Endothelial cell of umbilical vein (primary cell): ENCODE measurements around the gene TMEM158. TPM values are rescaled to one million over a fixed set of nuclear protein-coding genes. Genes with fewer than 3 reads are reported as not detected.

ENCODE experiments used
- BruUV-seq: library from RNA; stranded (reverse); fragments of 400-500 nt; replicated peaks from 2 replicates; lab custom pipeline; 2021; lab: Mats Ljungman, UMichigan
- CTCF ChIA-PET: fragments of 300-600, 350-600 bp; sonication (Branson Sonifier 250); formaldehyde crosslinking; loops from one replicate; lab custom pipeline; 2021; ENCODE audit warnings: antibody characterized with exemption, inconsistent platforms; lab: Charles Lee
- POLR2A ChIA-PET: fragments of 300-600, 350-600 bp; sonication (Branson Sonifier 250); formaldehyde crosslinking; loops from one replicate; lab custom pipeline; 2021; ENCODE audit warnings: antibody characterized with exemption, inconsistent platforms; lab: Charles Lee
- DNase-seq: peaks from one replicate; pipeline ENCODE4 v3.0.0-alpha.2; 2011; ENCODE audit warnings: low read depth, low spot score
- FAIRE-seq: peaks from 2 replicates; lab custom pipeline; 2011; peaks lifted over from hg19 to GRCh38; lab: Jason Lieb, UNC
- H2AFZ ChIP-seq: 2 replicates; pipeline ENCODE4 v1.6.0; 2012; ENCODE audit warnings: low read depth, low read length, control low read depth, inconsistent platforms
- H3K27ac ChIP-seq: 2 replicates; pipeline ENCODE4 v1.5.1; 2011; ENCODE audit warnings: low read depth, mild to moderate bottlenecking, control low read depth, low read length, moderate library complexity; ENCODE audit not compliant: insufficient read depth
- H3K27me3 ChIP-seq, 2 experiments: 2 replicates each; pipeline versions ENCODE4 v1.6.0 to v1.6.1; 2011; ENCODE audit warnings: low read length in 2 of 2, mixed read lengths in 1 of 2; ENCODE audit not compliant: control insufficient read depth in 2 of 2, insufficient read depth in 2 of 2
- H3K36me3 ChIP-seq, 2 experiments: 2 replicates in 1 of 2; 3 replicates in 1 of 2; pipeline ENCODE4 v1.5.1; 2011; ENCODE audit warnings: low read length in 2 of 2, mild to moderate bottlenecking in 1 of 2, moderate library complexity in 1 of 2; ENCODE audit not compliant: control insufficient read depth in 2 of 2, insufficient read depth in 2 of 2; ENCODE audit errors: extremely low read depth in 1 of 2
- H3K4me1 ChIP-seq: 3 replicates; pipeline ENCODE4 v1.5.1; 2011; ENCODE audit warnings: mild to moderate bottlenecking, low read length; ENCODE audit not compliant: control insufficient read depth, insufficient read depth; ENCODE audit errors: extremely low read depth
- H3K4me2 ChIP-seq: 2 replicates; pipeline ENCODE4 v1.6.1; 2011; ENCODE audit warnings: low read length, control low read depth, mixed read lengths; ENCODE audit not compliant: insufficient read depth
- H3K4me3 ChIP-seq, 3 experiments: fragments of 200-600 bp in 1 of 3; sonication (generic), shearing (Covaris generic) in 1 of 3; replicated peaks in 1 of 3; 2 replicates each; pipeline ENCODE4 v1.5.1; 2011 to 2016; ENCODE audit warnings: control low read depth in 3 of 3, low read length in 3 of 3, mild to moderate bottlenecking in 2 of 3, inconsistent platforms in 1 of 3, low read depth in 1 of 3, moderate library complexity in 1 of 3; ENCODE audit not compliant: insufficient read depth in 1 of 3
- H3K79me2 ChIP-seq: 2 replicates; pipeline ENCODE4 v1.6.0; 2012; ENCODE audit warnings: low read length, inconsistent platforms; ENCODE audit not compliant: control insufficient read depth, insufficient read depth
- H3K9ac ChIP-seq: replicated peaks from 2 replicates; pipeline ENCODE3; 2011; ENCODE audit warnings: low read length, control low read depth; ENCODE audit not compliant: insufficient read depth; ENCODE audit errors: extremely low read depth
- H3K9me1 ChIP-seq: replicated peaks from 3 replicates; pipeline ENCODE4 v1.6.0; 2011; ENCODE audit warnings: mild to moderate bottlenecking, low read length; ENCODE audit not compliant: control insufficient read depth, insufficient read depth; ENCODE audit errors: extremely low read depth
- H3K9me3 ChIP-seq: replicated peaks from 2 replicates; pipeline ENCODE4 v1.5.1; 2012; ENCODE audit warnings: low read length, inconsistent platforms; ENCODE audit not compliant: control insufficient read depth, insufficient read depth
- H4K20me1 ChIP-seq: replicated peaks from 2 replicates; pipeline ENCODE3; 2011; ENCODE audit warnings: mild to moderate bottlenecking, low read length; ENCODE audit not compliant: control insufficient read depth, insufficient read depth; ENCODE audit errors: extremely low read depth
- CTCF ChIP-seq, 2 donors: IDR thresholded peaks; 1 replicate in 1 of 2; 2 replicates in 1 of 2; pipeline ENCODE4 v1.5.1; 2011; ENCODE audit warnings: low read length in 2 of 2, mild to moderate bottlenecking in 2 of 2, moderate library complexity in 2 of 2, control low read depth in 1 of 2, inconsistent platforms in 1 of 2, low read depth in 1 of 2; ENCODE audit not compliant: insufficient read depth in 1 of 2; ENCODE audit errors: extremely low read depth in 1 of 2
- EZH2 ChIP-seq: IDR thresholded peaks from 2 replicates; pipeline ENCODE4 v1.6.1; 2012; ENCODE audit warnings: borderline replicate concordance, low read depth, mild to moderate bottlenecking, moderate library complexity, low read length, inconsistent platforms; ENCODE audit not compliant: severe bottlenecking
- FOS ChIP-seq: IDR thresholded peaks from 2 replicates; pipeline ENCODE4 v1.6.1; 2011; ENCODE audit warnings: mild to moderate bottlenecking, low read length, moderate library complexity, borderline replicate concordance; ENCODE audit not compliant: insufficient read depth
- GATA2 ChIP-seq: IDR thresholded peaks from 2 replicates; pipeline ENCODE4 v1.7.0; 2011; ENCODE audit warnings: low read depth, mild to moderate bottlenecking, moderate library complexity, mixed read lengths, low read length; ENCODE audit not compliant: insufficient read length, insufficient read depth
- JUN ChIP-seq: IDR thresholded peaks from 2 replicates; pipeline ENCODE4 v1.6.1; 2011; ENCODE audit warnings: borderline replicate concordance, low read depth; ENCODE audit not compliant: insufficient read length, insufficient read depth
- MAX ChIP-seq: IDR thresholded peaks from 2 replicates; pipeline ENCODE4 v1.6.1; 2011; ENCODE audit not compliant: insufficient read depth, insufficient read length
- MYC ChIP-seq: IDR thresholded peaks from one replicate; pipeline ENCODE4 v1.6.1; 2011; ENCODE audit warnings: mild to moderate bottlenecking, low read depth, low read length
- POLR2A ChIP-seq: IDR thresholded peaks from 2 replicates; pipeline ENCODE4 v1.6.1; 2012; ENCODE audit warnings: low read depth, mild to moderate bottlenecking, control low read depth, low read length
- POLR2AphosphoS5 ChIP-seq: IDR thresholded peaks from 2 replicates; pipeline ENCODE4 v1.6.1; 2012; ENCODE audit warnings: low read depth, mild to moderate bottlenecking, control low read depth, low read length, moderate library complexity; ENCODE audit not compliant: insufficient read depth
- dilution Hi-C: fragments of 300-500 bp; cut with MboI; formaldehyde crosslinking; loops from one replicate; pipeline ENCODE4 v1.15.0; 2019; ENCODE audit warnings: low sequenced_read_pairs; ENCODE audit not compliant: extremely low pct_ligation_motif_present
- intact Hi-C: fragments of 100-400 bp; cut with micrococcal nuclease; formaldehyde crosslinking; loops from one replicate; pipeline ENCODE4 v1.10.0; 2022
- polyA plus RNA-seq, 4 experiments: library from polyadenylated mRNA; depleted of rRNA in 3 of 4; stranded (reverse) in 3 of 4; unstranded in 1 of 4; fragments of >200 nt; gene quantifications; 2 replicates each; pipeline versions ENCODE4 v1.2.1 to v1.2.3, GENCODE V29; 2011 to 2012; ENCODE audit warnings: missing spikeins in 1 of 4
- total RNA-seq: library from RNA; stranded (reverse); gene quantifications from 2 replicates; pipeline ENCODE4 v1.2.3, GENCODE V29; 2021

Gene TMEM158
- total and polyA plus RNA-seq, 2 donors (not counting 3 experiments of a cell fraction or from before 2014, with no cell fraction given) = 0.15 to 0.42 TPM

GRCh38 chr3:45212095-45212468, 14.0 kb downstream of the TMEM158 start:
- FAIRE-seq (no peak), DNase-seq (no peak)
- no peaks in the 10 kb centered on the region for H3K9me3 ChIP-seq
- no peak overlapping the region for H2AFZ ChIP-seq
- H3K36me3 ChIP-seq = no peaks in the 10 kb centered on the region
- ChIA-PET POLR2A (no interaction called here), CTCF (interaction anchor here (3.1 to 9.2 kb wide), 2 partner anchors 12 to 171 kb away, joined by 29 to 467 read pairs; partner anchors contain the start of gene TMEM158)
- no peaks in the 10 kb centered on the region for H4K20me1 ChIP-seq
- no peak overlapping the region for H3K4me2 ChIP-seq
- TF ChIP-seq MAX = no peak
- no peak for TF ChIP-seq EZH2
- no peak for TF ChIP-seq POLR2AphosphoS5
- TF ChIP-seq CTCF (IDR thresholded peaks at IDR 0.05; ENCODE audit: extremely low read depth in 1 of 2, insufficient read depth in 1 of 2, low read depth in 1 of 2, low read length in 2 of 2) = no peak
- TF ChIP-seq MYC = no peak
- no peak for TF ChIP-seq JUN
- TF ChIP-seq FOS = no peak
- no peak for TF ChIP-seq GATA2
- no peak for TF ChIP-seq POLR2A
- intact Hi-C loops = no loop called here
- dilution Hi-C loops = no loop called here
- no peaks in the 10 kb centered on the region for H3K4me1 ChIP-seq
- no peak overlapping the region for H3K27ac ChIP-seq
- no peak overlapping the region for H3K4me3 ChIP-seq
- H3K9me1 ChIP-seq = no peaks in the 10 kb centered on the region
- H3K79me2 ChIP-seq = no peaks in the 10 kb centered on the region
- no TSS peak for BruUV-seq
- no peak overlapping the region for H3K9ac ChIP-seq
- peaks cover 0 to 2% of the 10 kb centered on the region in 2 experiments for H3K27me3 ChIP-seq
